NCI-H524 treated with DMSO at 0.1 percent for 48 hours (cell line): ENCODE data around the gene FDXR.

Experiments used
- DNase-seq: peaks from one replicate; lab custom pipeline; 2025; lab: John Stamatoyannopoulos, UW

The FDXR gene

GRCh38 chr17:74833501-74834377 lies 39.1 kb downstream of the FDXR start:
- no peak for DNase-seq

- no peak for DNase-seq
Measured at GRCh38 chr17:74832421-74832820, 40.4 kb downstream of the FDXR start.

GRCh38 chr17:74831444-74832146 lies 41.2 kb downstream of the FDXR start:
- DNase-seq, result no peak

GRCh38 chr17:74830861-74831260 lies 41.9 kb downstream of the FDXR start:
- DNase-seq, result no peak

DNA sequence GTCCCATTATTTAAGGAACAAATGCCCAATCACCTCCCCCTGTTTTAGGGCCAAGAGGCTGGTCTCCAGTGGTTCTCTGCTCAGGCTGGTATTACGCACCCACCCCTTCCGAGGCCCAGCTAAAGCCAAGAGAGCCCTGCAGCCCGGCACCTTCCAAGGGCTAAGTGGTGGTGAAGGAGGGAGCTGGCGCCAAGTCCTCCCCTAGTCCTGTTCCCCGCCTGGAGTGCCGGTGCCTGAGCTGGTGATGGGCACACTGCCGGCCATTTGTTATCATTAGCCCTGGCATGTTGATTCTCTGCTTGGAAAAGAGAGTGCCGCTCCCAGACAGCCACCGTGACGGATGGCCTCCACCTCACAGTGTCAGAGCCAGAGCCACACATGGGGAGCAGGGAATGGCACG lies 45.0 kb downstream of the FDXR start:
- no peak for DNase-seq

DNA sequence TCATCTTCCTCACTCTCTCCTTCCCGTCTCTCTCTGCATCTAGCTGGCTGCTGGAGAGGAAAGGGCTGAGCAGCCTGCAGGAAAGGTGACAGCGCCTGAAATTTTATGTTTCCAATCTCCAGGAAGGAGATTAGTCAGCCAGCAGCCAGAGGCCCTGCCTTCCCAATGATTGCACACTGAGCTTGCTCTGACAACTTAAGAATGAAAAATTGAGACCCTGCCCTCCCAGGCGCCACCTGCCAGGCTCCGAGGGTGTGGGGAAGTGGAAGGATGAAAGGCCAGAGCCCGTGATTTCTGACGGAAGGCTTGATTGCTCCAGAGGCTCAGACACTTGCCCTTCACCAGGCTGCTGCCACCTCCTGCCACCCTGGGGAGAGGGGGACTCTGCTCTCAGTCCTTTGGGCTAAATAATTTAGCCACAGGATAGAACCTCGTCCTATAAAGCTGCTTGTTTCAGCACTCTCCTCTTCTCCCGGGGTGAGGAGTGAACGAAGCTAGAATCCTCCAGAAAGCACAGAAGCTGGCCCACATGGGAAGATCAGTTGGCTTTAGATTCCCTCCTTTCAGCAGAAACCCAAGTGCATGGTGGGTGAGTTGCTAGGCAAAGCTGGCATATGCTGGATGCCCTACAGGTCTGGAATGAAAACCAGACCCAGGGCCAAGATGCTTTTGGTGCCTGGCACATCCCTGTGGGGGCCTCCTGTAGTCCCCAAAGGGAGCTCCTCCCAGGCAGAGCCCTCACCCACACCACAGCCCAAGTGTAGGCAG lies 46.7 kb downstream of the FDXR start:
- no peak for DNase-seq

DNA sequence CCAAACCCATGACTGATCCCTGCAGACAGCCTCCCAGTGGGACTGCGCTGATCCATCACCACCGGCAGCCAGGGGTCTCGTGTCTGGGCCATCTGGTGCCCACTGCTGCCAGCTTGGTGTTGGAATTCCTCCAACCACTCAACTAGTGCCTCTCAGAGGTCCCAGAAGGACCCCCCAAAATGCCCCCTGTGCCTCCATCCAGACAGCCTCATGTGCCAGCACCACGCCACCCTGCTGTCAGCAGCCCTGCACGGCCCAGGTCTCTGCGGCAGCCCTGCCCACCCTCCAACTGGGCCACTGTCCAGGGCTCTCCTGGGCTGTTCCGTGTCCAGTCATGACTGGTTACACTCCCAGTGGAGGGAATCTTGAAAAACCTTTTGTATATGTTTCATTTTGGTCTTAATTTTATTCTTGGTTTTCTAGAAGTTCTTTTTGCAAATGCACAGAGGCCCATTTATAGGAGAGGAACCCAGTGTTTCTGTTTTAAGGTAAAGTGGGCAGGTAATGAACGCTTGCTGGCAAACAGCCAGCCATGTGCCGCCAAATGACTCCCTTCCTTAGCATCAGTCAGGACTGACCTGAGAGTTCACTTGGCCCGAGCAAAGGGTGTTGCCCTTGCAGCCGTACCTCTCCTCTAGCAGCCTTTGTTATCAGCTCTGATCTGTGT lies 47.7 kb downstream of the FDXR start:
- peak; percentile 35 for DNase-seq

GRCh38 chr17:74822939-74823367 lies 49.8 kb downstream of the FDXR start:
- no peak for DNase-seq

GRCh38 chr17:74822335-74822938 lies 50.4 kb downstream of the FDXR start:
- DNase-seq, result no peak

DNA sequence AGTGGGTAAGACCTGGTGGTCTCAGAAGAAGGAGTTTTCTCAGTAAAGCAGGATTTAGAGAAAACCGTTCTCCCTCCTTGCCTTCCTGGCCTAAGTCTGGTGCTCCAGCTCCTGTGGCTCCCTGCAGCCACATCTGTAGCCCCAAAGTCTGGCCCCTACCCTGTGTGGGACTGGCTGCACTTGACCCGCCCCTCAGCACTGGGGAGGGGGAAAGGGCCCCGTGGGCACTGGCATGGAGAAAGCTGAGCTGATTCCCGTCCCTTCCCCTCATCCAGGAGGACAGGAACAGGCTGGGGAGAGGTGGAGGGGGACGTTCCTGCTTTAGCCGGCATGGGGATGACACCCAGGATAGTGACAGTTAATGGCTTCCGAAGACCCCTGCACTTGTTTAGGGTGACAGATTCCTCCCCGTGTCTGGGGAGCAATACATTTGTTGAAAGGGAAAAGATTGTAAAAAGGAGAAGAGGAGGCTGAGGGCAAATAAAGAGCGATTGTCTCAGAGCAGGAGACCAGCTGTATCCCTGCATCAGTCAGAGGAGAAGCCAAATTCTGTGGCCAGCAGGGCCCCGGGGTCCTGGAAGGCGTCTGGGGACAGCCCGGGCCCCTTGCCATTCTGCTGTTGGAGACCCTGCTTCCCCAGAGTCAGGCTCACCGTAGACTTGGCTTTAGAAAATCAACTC lies 51.0 kb downstream of the FDXR start:
- DNase-seq, result no peak

DNA sequence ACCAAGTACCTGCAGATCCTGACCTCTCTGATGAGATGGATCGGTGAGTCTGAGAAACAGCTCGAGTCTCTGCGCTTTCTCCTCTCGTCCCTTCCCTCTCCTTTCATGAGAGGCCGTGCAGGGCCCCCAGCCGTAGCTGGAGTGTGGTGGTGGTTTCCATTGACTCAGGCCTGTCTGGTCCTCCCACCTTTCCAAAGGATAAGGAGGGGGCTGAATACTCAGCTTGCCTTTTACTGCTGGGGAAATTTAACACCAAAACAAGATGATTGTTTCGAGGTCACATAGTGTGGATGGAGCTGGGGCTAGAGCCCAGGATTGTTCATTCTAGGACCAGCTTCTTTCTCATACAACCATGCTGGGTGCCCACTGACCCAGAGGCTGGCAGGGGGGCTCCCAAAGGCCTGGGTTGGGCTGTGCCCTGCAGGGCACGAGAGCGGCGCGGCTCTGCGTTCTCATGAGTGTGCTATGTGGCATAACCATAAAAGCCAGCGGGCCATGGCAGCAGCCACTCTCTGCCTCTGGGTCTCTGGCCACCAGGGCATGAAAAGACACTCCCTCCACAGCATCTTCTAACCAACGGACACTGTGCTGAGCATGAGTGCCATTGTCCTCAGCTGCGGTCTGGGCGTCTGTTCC lies 52.9 kb downstream of the FDXR start:
- no peak for DNase-seq

DNA sequence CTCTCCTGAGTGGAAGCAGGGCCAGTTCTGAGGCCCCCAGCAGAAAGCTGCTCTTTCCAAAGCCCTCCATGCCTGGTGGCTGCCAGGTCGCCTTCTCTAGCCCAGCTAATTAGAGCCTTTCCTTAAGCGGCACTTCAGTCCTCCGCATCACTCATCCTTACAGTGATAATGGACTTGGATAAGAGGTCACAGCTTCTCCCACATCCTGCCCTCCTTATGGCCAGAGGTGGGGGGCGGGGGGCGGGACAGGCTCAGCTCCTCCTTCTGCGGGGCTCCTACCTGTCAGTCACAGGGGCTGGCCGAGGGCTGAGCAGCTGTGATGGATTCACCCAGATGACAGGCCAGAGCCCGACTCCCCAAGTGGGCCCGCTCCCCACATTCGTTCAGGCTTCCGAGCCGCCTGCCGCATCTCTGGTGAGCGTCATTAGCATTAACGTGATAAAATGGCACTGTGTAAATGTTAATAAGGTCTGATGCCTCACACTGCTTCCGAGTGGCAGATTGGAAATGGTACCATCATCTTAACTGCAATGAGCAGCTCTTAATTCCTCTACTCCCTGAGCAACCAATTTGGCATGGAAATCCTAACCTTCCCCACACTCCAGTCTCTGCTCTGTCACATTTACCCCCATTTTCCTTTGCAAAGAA lies 54.4 kb downstream of the FDXR start:
- no peak for DNase-seq

DNA sequence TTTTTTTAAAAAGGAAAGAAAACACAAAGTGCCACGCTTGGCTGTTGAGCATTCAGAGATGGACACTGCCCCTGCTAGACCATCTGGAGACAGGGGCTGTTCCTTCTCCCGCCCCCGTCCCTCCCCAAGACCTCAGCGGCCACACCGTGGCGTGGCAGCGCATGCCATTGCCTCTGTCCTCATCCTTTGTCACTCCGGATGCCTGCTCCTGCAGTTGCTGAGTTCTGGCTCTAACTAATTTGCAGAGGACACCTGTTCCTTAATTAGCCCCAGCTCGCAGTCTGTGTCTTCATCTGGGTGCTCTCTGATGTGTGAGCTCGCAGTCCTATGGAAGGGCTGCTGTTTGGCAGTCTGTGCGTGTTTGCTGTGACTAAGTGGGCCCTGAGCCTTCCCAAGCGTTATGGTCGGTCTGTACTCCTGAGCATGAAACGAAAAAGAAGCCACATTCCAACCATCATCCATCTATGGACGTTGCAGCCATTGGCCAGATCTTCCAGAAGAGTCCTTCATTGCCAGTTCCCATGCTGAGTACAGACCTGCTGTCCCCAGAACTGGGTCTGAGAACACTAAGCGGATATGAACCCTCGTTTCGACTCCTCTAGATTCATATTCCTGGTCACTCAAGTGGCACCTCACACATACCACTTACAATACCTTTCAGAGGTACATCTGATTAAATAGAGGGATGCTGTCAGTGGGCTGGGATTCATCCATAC lies 55.7 kb downstream of the FDXR start:
- peak; percentile 49 for DNase-seq

GRCh38 chr17:74815550-74816370 lies 57.0 kb downstream of the FDXR start:
- DNase-seq, result no peak

GRCh38 chr17:74815067-74815466 lies 57.7 kb downstream of the FDXR start:
- no peak for DNase-seq

- no peak for DNase-seq
Measured at GRCh38 chr17:74814453-74814852, 58.3 kb downstream of the FDXR start.
